DMS114 treated with DMSO at 0.1 percent for 48 hours (cell line): ENCODE data around the gene ZMYND8.
"Not testable (repeated sequence)": the region's sequence is repeated elsewhere in the genome, so short reads cannot be mapped to it uniquely, and the experiment has no call there.

Experiments used
- DNase-seq: peaks from one replicate; lab custom pipeline; 2025; ENCODE audit not compliant: unreplicated experiment; lab: John Stamatoyannopoulos, UW

The ZMYND8 gene

GRCh38 chr20:47209982-47210381 is 146.5 kb downstream of the ZMYND8 start:
- DNase-seq: no peak

GRCh38 chr20:47208534-47209174 is 147.8 kb downstream of the ZMYND8 start:
- no peak for DNase-seq

- no peak for DNase-seq
Observed at GRCh38 chr20:47206962-47207641, 149.4 kb downstream of the ZMYND8 start.

GRCh38 chr20:47206552-47206951 is 149.9 kb downstream of the ZMYND8 start:
- not testable (repeated sequence) for DNase-seq

- DNase-seq: peak; percentile 26
Observed at GRCh38 chr20:47205577-47206123, 150.8 kb downstream of the ZMYND8 start.

- not testable (repeated sequence) for DNase-seq
Observed at GRCh38 chr20:47204850-47205122, 151.7 kb downstream of the ZMYND8 start.

- DNase-seq: no peak
Observed at GRCh38 chr20:47204008-47204849, 152.3 kb downstream of the ZMYND8 start.

GRCh38 chr20:47202733-47203667 is 153.5 kb downstream of the ZMYND8 start:
- no peak for DNase-seq

- no peak for DNase-seq
Observed at GRCh38 chr20:47201074-47201730, 155.3 kb downstream of the ZMYND8 start.

- DNase-seq: no peak
Observed at GRCh38 chr20:47198996-47199552, 157.4 kb downstream of the ZMYND8 start.

- DNase-seq: no peak
Observed at GRCh38 chr20:47198254-47198671, 158.2 kb downstream of the ZMYND8 start.

- no peak for DNase-seq
Observed at GRCh38 chr20:47196091-47197081, 160.1 kb downstream of the ZMYND8 start.

- DNase-seq: no peak
Observed at GRCh38 chr20:47195573-47195972, 160.9 kb downstream of the ZMYND8 start.

- no peak for DNase-seq
Observed at GRCh38 chr20:47191956-47192355, 164.5 kb downstream of the ZMYND8 start.

GRCh38 chr20:47191074-47191673 is 165.3 kb downstream of the ZMYND8 start:
- DNase-seq: no peak

- no peak for DNase-seq
Observed at GRCh38 chr20:47189060-47189459, 167.4 kb downstream of the ZMYND8 start.

GRCh38 chr20:47188540-47188939 is 168.0 kb downstream of the ZMYND8 start:
- DNase-seq: no peak
